ENCODE data around the gene AGBL3. TPM values are rescaled to one million over a fixed set of nuclear protein-coding genes. Genes with fewer than 3 reads are reported as not detected.

Gene AGBL3
- total RNA-seq, 1 donor from 2014 or later, result 0.58 TPM

GRCh38 chr7:135102372-135102771 is 116.1 kb downstream of the AGBL3 start:
- no peaks in the 10 kb centered on the region for H3K9me3 Mint-ChIP-seq
- Histone ChIP-seq H3K9me3 (ENCODE audit: low read depth) (no peaks in the 10 kb centered on the region), H3K4me3 (no peak overlapping the region), H4K20me1 (ENCODE audit: low read depth) (no peaks in the 10 kb centered on the region), H3K4me2 (no peak overlapping the region), H3K9ac (no peak overlapping the region), H3F3A (ENCODE audit: low read depth) (no peaks in the 10 kb centered on the region), H3K79me2 (ENCODE audit: low read depth) (no peaks in the 10 kb centered on the region), H3K27ac (no peak overlapping the region), H2AFZ (replicated peaks) (no peak overlapping the region), H3K4me1 (no peaks in the 10 kb centered on the region), H3K36me3 (no peaks in the 10 kb centered on the region), H3K27me3 (no peaks in the 10 kb centered on the region)
- H3K27ac Mint-ChIP-seq, result no peak overlapping the region
- H3K27me3 Mint-ChIP-seq (ENCODE audit: insufficient read depth, low read depth), result no peaks in the 10 kb centered on the region
- H3K4me1 Mint-ChIP-seq, result no peaks in the 10 kb centered on the region
- DNase-seq (ENCODE audit: low spot score), result no peak
- no peak overlapping the region for H3K4me3 Mint-ChIP-seq
- no peak for TF ChIP-seq EZH2 (IDR thresholded peaks at IDR 0.05)
- no peak for TF ChIP-seq CTCF (IDR thresholded peaks at IDR 0.05)
- TF ChIP-seq EZH2phosphoT487 (IDR thresholded peaks at IDR 0.05), result no peak
- H3K36me3 Mint-ChIP-seq, result no peaks in the 10 kb centered on the region

- no peak for DNase-seq (ENCODE audit: low spot score)
- Histone ChIP-seq H3K4me2 (no peak overlapping the region), H3K9me3 (ENCODE audit: low read depth) (no peaks in the 10 kb centered on the region), H3K4me3 (no peak overlapping the region), H3K27ac (no peak overlapping the region), H3K9ac (no peak overlapping the region), H3K27me3 (no peaks in the 10 kb centered on the region), H3F3A (ENCODE audit: low read depth) (no peaks in the 10 kb centered on the region), H3K4me1 (no peaks in the 10 kb centered on the region), H4K20me1 (ENCODE audit: low read depth) (no peaks in the 10 kb centered on the region), H2AFZ (replicated peaks) (no peak overlapping the region), H3K36me3 (no peaks in the 10 kb centered on the region), H3K79me2 (ENCODE audit: low read depth) (no peaks in the 10 kb centered on the region)
- Mint-ChIP-seq H3K4me3 (no peak overlapping the region), H3K36me3 (no peaks in the 10 kb centered on the region), H3K27me3 (ENCODE audit: insufficient read depth, low read depth) (no peaks in the 10 kb centered on the region), H3K27ac (no peak overlapping the region), H3K4me1 (no peaks in the 10 kb centered on the region), H3K9me3 (no peaks in the 10 kb centered on the region)
- no peak for TF ChIP-seq EZH2 (IDR thresholded peaks at IDR 0.05)
- no peak for TF ChIP-seq CTCF (IDR thresholded peaks at IDR 0.05)
- TF ChIP-seq EZH2phosphoT487 (IDR thresholded peaks at IDR 0.05), result no peak
Observed at GRCh38 chr7:135109562-135109961, 123.3 kb downstream of the AGBL3 start.

GRCh38 chr7:135109976-135110375 is 123.7 kb downstream of the AGBL3 start:
- Histone ChIP-seq H3K79me2 (ENCODE audit: low read depth) (no peaks in the 10 kb centered on the region), H4K20me1 (ENCODE audit: low read depth) (no peaks in the 10 kb centered on the region), H2AFZ (replicated peaks) (no peak overlapping the region), H3K27ac (no peak overlapping the region), H3K4me1 (no peaks in the 10 kb centered on the region), H3K27me3 (no peaks in the 10 kb centered on the region), H3K4me2 (no peak overlapping the region), H3K9ac (no peak overlapping the region), H3K9me3 (ENCODE audit: low read depth) (no peaks in the 10 kb centered on the region), H3K36me3 (no peaks in the 10 kb centered on the region), H3K4me3 (no peak overlapping the region), H3F3A (ENCODE audit: low read depth) (no peaks in the 10 kb centered on the region)
- Mint-ChIP-seq H3K4me1 (no peaks in the 10 kb centered on the region), H3K27me3 (ENCODE audit: insufficient read depth, low read depth) (no peaks in the 10 kb centered on the region), H3K27ac (no peak overlapping the region), H3K9me3 (no peaks in the 10 kb centered on the region), H3K4me3 (no peak overlapping the region), H3K36me3 (no peaks in the 10 kb centered on the region)
- DNase-seq (ENCODE audit: low spot score), result no peak
- TF ChIP-seq CTCF (IDR thresholded peaks at IDR 0.05), result no peak
- TF ChIP-seq EZH2phosphoT487 (IDR thresholded peaks at IDR 0.05), result no peak
- TF ChIP-seq EZH2 (IDR thresholded peaks at IDR 0.05), result no peak
